ENCODE results near the gene RALGAPA2.

- no peak for TF ChIP-seq PATZ1 (CRISPR knock-in tag; IDR thresholded peaks at IDR 0.05; ENCODE audit: borderline replicate concordance)
- TF ChIP-seq TCF4 (CRISPR knock-in tag; IDR thresholded peaks at IDR 0.05; ENCODE audit: borderline replicate concordance) = no peak
- TF ChIP-seq TOX (CRISPR knock-in tag; IDR thresholded peaks at IDR 0.05; ENCODE audit: borderline replicate concordance) = no peak
- TF ChIP-seq ZFP3 (CRISPR knock-in tag; IDR thresholded peaks at IDR 0.05) = no peak
- no peak for TF ChIP-seq ZFP30 (CRISPR knock-in tag; IDR thresholded peaks at IDR 0.05)
- no peak for TF ChIP-seq TSHZ2 (CRISPR knock-in tag; IDR thresholded peaks at IDR 0.05)
Observed at GRCh38 chr20:20395903-20396568, 316.4 kb downstream of the RALGAPA2 start.
